Jurkat, Clone E6-1 (cell line): ENCODE data around the gene ZNF274. TPM values are rescaled to one million over a fixed set of nuclear protein-coding genes. Genes with fewer than 3 reads are reported as not detected.
A peak's percentile ranks its signal among the peaks of the same experiment; 100 is the strongest.
"Not testable (repeated sequence)": the region's sequence is repeated elsewhere in the genome, so short reads cannot be mapped to it uniquely, and the experiment has no call there.

Source experiments
- DNase-seq: peaks from one replicate; pipeline ENCODE4 v3.0.0-alpha.2; 2011; ENCODE audit warnings: low read depth, low spot score
- H3K4me3 ChIP-seq: 2 replicates; pipeline ENCODE4 v1.5.1; 2011; ENCODE audit warnings: mild to moderate bottlenecking, low read length, control low read depth, moderate library complexity
- polyA plus RNA-seq: library from polyadenylated mRNA; unstranded; fragments of >200 nt; gene quantifications from one replicate; pipeline ENCODE4 v1.2.1, GENCODE V29; 2012; ENCODE audit warnings: missing spikeins; ENCODE audit not compliant: insufficient read length, insufficient read depth

Gene ZNF274
- polyA plus RNA-seq = 6.0 TPM

DNA sequence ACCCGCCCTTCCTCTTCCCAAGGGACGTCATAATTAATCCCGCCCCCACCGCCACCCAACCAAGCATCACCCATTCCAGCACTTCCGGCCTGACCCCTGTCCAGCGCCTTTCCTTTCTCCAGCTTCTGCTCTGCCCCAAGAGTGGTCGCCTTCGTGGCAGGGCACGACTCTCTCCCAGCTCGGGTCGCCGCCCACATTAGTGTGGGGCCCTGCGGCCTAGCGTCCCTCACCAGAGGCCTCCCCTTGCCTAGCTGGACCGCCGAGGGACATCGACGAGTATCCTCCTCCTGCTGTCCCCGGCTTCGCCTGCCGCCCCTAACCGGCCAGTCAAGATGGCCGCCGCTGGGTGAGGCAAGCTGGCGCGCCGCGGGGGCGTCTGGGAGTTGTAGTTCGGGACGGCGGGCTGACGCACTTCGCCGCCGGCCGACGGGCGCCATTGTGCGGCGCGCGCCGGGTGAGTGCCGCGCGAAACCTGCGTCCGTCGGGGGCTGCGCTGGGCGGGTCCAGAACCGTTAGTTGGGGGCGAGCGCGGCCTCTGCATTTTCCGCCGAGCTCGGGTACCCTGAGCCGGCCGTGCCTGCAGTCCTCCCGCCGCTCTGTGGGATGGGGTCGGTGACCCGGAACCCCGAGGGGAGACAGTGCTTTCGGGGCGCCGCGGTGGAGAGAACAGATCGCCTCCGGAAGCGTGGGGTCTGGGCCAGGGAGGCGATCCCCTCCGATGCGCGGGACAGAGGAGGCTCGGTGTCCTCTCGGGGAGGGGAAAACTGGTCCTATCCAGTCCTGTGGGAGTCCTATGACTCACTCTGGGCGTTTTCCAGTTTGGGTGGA is at the start of gene ZNF274:
Gene ZNF274 (plus strand): TSS at position 73 of the 828 bp plus-strand sequence. CDS start 905 bp downstream, outside the sequence.
- peak; percentile 71 for DNase-seq

DNA sequence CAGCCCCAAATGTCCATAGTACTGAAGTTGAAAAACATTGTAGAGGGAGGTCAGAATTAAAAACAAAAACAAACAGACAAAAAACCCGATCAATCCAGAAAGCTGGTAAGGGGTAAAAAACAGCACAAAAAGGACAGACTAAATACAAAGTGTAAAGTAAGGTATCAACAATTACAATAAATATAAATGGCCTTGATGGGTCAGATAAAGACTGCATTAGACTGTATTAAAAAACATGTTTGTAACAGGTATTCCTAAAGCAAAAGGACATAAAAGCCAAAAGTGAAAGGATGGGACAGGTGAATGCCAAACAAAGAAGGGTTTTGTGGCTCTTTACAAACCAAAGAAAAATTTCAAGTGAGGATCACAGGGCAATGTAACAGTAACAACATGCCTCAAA is 48.6 kb upstream of the ZNF274 start:
- DNase-seq = no peak
- no peak overlapping the region for H3K4me3 ChIP-seq

More for the DNA sequence above, at the start of gene ZNF274:
- peak within 1 kb of the TSS; percentile 59 for H3K4me3 ChIP-seq

DNA sequence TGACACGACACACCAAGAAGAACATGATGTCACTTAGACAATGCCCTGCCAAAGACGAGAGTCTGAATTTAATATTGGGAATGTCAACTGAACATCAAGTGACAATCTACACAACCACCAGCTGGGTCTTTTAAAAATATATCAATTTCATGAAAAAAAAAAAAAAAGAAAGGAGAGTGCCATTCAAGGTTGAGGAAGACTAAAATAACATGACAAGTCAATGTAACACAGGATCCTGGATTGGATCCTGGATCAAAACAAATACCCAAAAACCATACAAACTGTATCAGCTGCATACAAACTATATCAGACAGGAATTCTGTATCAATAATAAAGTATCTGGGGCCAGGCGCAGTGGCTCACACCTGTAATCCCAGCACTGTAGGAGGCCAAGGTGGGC is 37.0 kb upstream of the ZNF274 start:
- DNase-seq = no peak
- no peak overlapping the region for H3K4me3 ChIP-seq

DNA sequence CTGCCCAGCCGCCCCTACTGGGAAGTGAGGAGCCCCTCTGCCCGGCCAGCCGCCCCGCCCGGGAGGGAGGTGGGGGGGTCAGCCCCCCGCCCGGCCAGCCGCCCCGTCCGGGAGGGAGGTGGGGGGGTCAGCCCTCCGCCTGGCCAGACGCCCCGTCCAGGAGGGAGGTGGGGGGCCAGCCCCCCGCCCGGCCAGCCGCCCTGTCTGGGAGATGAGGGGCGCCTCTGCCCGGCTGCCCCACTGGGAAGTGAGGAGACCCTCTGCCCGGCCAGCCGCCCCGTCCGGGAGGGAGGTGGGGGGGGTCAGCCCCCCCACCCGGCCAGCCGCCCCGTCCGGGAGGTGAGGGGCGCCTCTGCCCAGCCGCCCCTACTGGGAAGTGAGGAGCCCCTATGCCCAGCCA is 35.4 kb upstream of the ZNF274 start:
- DNase-seq, H3K4me3 ChIP-seq: not testable (repeated sequence)

DNA sequence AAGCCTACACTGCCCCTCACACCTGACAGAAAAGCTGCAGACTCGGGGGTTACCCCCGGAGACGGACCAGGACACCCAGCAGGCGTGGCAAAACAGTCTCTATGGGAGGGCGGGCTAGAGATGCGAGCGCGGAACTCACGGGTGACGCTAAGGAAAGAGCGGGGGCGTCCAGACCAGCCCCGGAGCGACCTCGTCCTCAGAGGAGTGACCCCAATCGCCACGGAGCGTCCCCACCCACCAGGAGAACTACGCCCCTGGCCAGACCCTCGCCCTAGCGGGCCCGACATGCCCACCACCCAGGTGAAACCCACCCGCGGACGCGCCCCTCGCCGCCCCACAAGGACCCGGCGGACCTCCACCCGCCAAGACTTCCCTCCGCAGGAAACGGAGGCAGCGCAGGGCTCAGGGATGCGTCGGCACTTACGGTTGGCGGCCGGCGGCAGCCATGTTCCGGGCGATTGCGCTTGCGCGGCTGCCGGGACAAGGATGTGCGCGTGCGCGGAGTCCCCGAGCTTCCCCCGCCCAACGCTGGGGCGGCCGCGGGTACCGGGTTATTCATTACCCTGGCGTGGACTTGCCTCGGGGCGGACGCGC is 32.4 kb upstream of the ZNF274 start, which contains the start of gene ZNF329:
Gene ZNF329 (minus strand): TSS at position 462 of the 594 bp plus-strand sequence. CDS start 21,286 bp downstream, outside the sequence.
- DNase-seq = peak; percentile 2
- peak within 1 kb of the TSS; percentile 16 for H3K4me3 ChIP-seq

DNA sequence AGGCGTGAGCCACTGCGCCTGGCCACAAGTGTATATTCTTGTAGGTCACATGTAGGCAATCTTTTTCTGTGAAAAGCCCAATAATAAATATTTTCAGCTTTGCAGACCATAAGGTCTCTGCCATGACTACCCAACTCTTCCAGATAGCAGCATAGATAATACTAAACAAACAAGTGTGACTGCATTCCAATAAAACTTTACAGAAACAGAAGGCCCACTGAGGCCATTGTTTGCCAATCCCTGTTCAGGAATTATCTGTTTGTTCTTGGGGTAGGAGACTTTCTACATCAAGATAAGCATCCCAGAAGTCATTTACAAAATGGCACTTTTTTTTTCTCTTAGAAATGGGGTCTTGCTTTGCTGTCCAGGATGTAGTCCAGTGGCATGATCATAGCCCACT is 29.5 kb upstream of the ZNF274 start:
- H3K4me3 ChIP-seq = no peak overlapping the region
- DNase-seq = no peak

DNA sequence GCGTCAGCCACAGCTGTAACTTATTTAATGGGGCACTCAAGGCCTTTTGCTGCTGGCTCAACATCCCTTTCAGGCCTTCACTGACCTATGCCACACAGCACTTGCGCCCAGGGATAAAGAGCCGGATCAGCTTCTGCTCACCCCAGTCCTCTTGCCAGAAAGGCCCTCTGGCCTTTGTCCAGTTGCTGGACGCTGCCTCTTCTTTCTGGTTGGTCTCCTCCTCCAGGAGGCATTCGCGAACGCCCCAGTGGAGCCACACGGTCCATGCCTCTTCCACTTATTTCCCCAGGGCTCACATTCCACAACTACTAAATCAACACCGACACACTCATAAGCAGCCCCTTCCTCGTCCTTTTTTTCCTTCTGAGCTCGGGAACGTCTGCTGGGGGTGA is 28.6 kb upstream of the ZNF274 start:
- DNase-seq = no peak
- peak overlapping the region; percentile 54 for H3K4me3 ChIP-seq

DNA sequence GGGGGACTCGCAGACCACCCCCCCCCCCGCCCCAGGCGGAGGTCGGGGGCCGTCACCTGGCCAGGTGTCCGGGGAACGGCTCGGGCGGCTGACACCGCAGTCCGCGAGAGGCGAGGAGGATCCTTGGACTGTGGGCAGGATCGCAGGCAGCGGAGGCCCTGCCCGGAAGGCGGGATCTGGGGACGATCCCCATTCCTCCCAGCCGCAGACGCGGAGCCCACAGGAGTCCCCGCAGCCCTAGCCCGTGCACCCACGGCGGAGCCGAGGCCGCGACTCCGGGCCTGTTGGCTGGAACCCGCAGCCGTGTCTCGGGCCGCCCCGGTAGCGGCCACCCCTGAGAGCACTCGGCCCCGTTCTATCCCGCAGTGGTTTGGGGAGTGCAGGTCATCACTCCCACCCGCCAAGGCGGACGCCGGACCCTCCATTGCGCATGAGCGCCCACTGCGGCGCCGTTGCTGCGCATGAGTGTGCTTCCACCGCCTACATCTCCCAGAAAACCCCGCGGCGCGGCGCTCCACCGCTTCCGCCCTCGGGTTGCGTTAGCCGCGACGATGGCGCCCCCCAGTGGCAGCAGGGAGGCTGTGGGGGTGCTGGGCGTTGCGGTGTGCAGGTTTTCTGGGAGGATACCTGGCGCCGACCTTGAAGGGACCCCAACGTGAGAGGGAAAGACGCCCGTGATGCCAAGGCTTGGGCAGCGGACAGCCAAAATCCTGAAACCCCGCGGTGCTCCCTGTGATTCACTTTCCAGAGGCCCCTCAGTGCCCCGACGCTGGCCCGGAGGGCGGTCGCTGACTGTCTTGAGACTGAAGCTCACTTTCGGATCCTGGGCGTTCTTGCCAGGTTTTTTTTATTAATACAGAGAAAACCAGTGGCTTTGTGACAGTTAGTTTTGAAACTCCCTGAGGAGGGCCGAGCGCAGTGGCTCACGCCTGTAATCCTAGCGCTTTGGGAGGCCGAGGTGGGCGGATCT is 27.9 kb upstream of the ZNF274 start:
- H3K4me3 ChIP-seq = peak overlapping the region; percentile 54
- DNase-seq = peak; percentile 70

DNA sequence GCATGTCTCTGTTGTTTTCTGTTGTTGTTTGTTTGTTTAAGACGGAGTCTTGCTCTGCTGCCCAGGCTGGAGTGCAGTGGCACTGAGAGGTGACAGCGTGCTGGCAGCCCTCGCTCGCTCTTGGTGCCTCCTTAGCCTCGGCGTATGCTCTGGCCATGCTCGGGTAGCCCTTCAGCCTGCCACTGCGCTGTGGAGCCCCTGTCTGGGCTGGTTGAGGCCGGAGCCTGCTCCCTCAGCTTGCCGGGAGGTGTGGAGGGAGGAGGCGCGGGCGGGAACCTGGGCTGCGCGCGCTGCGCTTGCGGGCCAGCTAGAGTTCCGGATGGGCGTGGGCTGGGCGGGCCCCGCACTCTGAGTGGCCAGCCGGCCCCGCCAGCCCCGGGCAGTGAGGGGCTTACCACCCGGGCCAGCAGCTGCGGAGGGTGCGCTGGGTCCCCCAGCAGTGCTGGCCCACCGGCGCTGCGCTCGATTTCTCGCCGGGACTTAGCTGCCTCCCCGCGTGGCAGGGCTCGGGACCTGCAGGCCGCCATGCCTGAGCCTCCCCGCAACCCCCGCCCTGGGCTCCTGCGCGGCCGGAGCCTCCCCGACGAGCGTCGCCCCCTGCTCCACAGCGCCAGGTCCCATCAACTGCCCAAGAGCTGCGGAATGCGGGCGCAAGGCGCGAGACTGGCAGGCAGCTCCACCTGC is 25.7 kb upstream of the ZNF274 start:
- DNase-seq = no peak

DNA sequence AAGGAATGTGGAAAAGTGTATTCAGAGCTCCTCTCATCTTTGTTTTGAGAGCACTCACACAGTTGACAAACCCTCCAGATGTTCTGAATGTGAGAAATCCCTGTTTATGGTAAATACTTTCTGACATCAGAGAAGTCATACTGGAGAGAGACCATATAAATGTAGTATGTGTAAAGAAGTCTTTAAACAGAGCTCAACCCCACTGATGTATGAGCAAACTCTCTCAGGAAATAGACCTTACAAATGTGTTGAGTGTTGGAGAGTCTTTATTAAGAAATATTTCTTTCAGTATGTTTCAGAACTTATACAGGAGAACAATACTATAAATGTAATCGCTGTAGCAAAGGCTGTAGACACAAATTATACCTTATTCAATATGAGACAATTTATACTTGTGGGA is 16.6 kb upstream of the ZNF274 start:
- H3K4me3 ChIP-seq = no peak overlapping the region
- DNase-seq = no peak

More for the DNA sequence above, 25.7 kb upstream of the ZNF274 start:
- H3K4me3 ChIP-seq = no peak overlapping the region

DNA sequence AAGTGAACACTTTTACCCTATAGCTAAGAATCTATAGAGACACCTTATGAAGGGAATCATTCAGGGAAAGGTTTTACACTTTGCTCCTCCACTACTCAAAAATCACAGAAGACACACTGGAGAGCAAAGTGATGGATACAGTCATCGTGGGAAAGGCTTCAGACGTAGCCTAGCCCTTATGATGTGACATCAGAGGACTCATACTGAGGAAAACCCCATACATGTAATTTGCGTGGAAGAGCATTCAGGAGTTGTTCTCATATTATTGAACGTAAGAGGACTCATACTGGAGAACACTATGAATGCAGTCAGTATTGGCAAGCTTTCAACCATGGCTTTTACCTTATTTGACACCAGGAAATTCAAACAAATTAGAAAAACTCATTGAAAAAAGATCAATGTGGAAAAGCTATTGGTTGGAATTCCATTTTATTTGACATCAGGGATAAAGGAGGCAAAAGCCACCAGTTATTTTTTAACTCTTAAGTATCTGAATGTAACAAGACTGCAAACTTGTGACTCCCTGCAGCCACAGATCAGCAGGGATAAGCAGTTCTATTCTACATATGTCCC is 16.1 kb upstream of the ZNF274 start:
- H3K4me3 ChIP-seq = no peak overlapping the region
- no peak for DNase-seq

DNA sequence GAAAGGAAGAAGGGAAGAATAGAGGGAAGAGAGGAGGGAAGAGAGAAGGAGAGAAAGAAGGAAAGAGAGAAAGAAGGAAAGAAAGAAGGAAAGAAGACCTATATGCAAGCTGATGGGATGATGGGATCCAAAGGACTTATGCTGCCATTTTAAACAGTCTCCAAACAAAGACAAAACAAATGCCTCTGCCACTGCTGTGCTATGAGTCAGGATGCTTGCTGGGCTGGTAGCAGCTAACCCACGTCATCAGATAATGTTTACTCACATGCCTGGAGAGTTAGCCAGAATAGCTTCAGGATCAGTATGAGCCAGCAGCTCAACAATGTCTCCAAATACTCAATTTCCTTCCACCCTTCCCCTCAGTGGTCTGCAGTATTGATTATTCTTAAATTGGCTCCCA is 12.0 kb upstream of the ZNF274 start:
- no peak overlapping the region for H3K4me3 ChIP-seq
- DNase-seq = no peak

DNA sequence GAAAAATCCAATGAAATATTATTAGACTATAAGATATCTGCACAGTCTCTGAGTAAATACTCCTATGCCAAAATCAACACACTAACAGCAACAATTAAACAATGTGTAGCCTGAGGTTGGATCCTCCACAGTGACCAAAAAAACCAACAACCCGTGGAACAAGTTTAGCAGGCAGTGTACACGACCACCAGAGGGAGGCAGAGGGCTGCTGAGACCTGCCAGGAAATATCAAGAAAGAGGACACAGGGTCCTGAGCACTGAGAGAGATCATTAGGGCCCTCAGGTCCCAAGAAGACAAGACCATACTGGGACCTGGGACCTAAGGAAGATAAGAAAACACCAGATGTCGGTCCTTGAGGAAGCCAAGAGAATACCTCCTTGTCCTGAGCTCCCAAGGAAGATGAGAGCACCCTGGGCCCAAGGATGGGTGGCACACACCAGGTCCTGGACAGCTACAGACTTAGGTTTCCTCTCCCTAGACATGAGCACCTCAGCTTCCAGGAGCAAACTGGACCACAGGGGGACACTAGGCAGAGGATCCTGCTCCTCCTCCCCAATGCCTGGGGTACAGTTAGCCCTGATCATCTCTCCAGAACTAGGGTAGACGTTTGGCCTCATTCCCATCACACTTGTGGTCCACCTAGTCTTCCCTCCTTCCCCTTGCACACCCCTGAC is 822 bp upstream of the ZNF274 start:
- DNase-seq = peak; percentile 48
- peak overlapping the region; percentile 25; the same call in 1 of the 2 replicates for H3K4me3 ChIP-seq

DNA sequence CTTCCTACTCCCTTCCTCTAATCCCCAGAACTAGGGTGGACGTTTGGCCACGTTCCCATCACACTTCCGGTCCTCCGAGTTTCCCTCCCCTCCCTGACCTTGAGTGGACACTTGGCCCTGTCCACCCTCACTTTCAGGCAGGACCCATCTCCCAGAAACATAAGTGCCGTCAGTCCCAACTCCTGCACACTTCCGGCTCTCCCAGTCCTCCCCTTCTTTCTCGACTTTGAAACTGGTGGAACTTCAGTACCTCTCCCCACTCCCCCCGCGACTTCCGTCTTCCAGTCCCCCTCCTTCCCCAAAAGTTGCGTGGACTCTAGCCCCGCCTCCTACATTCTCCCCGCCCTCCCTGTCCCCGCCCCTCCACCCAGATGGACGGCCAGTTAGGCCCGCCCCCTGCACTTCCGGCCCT is 278 bp upstream of the ZNF274 start:
- DNase-seq = peak; percentile 42
- H3K4me3 ChIP-seq = peak overlapping the region; percentile 59

DNA sequence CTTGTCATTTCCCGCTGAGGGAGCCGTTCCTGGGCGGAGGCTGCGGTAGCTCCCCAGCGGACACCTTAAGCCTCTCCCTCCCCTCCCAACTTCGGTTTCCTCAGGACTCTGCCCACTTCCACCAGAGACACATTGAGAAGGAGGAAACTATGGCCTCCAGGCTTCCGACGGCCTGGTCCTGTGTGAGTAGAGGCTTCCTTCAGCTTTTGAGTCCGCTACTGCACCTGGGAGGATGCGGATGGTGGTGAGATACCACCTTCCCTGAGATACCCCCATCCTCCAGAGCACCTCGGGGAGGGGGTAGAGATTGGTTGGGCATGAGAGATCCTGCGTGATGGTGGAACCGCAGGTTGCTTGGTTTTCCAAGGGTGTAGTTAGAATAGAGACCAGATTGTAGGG is 955 bp downstream of the ZNF274 start:
- DNase-seq = no peak
- peak overlapping the region; percentile 59 for H3K4me3 ChIP-seq

DNA sequence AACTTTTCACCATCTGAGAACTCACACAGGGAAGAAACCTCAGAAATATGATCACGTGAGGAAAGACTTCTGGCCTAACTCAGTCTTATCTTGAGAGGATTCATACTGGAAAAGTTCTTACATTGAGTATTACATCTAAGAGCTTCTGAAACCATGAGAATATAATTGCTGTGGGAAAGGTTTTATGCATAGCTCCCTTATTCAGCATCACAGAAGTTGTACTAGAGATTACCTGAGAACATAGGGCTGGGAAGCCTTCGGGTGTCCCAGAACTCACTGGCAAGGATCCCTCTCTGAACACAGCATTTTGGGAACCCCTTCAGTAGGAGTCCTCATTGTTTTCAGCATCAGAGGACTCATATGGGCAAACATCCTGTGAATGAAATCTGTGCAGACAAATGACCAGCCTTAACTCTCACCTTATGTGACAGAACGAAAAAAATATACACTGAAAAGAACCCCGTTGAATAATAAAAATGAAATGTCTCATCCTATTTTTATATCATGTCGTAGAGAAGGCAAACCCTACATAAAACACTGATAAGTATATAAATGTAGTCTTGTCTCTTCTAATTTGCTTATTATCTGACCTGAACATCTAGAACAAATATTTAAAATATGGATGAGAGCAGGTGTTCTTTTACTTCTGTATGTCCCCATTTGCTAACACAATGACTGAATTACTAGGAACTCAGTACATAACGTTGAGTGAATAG is 14.2 kb downstream of the ZNF274 start:
- no peak for DNase-seq
- no peak overlapping the region for H3K4me3 ChIP-seq

DNA sequence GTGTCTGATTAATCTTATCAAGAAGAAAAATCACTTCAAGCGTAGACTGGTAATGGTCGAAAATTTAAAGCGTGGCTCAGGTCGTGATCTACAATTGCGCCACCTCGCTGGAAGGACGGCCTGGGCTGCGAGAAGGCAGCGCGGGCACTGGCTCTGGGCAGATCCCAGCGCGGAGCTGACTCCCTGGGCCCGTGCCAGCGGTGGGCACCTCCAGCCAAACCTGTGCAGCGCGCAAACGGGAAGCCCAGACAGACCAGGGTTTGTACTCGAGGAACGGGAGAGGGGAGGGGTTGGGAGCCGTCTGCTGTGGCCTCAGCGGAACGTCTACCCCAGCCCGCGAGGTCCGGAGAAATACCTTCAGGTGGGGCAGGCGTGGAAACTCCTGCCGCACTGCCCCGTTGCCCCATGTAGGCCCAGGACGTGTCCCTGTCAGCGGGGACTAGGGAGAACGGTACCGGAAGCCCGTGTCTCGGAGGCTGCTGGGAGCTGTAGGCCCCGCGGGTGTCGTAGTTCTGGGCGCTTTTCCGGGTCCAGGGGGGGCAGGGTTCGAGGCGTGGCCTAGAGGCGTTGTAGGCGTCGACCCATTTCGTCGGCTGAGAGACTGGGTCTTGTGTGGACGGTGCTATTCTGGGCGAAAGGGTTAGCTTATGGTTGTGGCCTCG is 21.1 kb downstream of the ZNF274 start:
- H3K4me3 ChIP-seq = no peak overlapping the region

More for the DNA sequence above, 21.1 kb downstream of the ZNF274 start:
- DNase-seq = no peak
